Endothelial cell of umbilical vein (primary cell): ENCODE measurements around the gene GGPS1. TPM values are rescaled to one million over a fixed set of nuclear protein-coding genes. Genes with fewer than 3 reads are reported as not detected.

Source experiments
- BruUV-seq: library from RNA; stranded (reverse); fragments of 400-500 nt; replicated peaks from 2 replicates; lab custom pipeline; 2021; lab: Mats Ljungman, UMichigan
- CTCF ChIA-PET: fragments of 300-600, 350-600 bp; sonication (Branson Sonifier 250); formaldehyde crosslinking; loops from one replicate; lab custom pipeline; 2021; ENCODE audit warnings: antibody characterized with exemption, inconsistent platforms; lab: Charles Lee
- POLR2A ChIA-PET: fragments of 300-600, 350-600 bp; sonication (Branson Sonifier 250); formaldehyde crosslinking; loops from one replicate; lab custom pipeline; 2021; ENCODE audit warnings: antibody characterized with exemption, inconsistent platforms; lab: Charles Lee
- DNase-seq: peaks from one replicate; pipeline ENCODE4 v3.0.0-alpha.2; 2011; ENCODE audit warnings: low read depth, low spot score
- FAIRE-seq: peaks from 2 replicates; lab custom pipeline; 2011; peaks lifted over from hg19 to GRCh38; lab: Jason Lieb, UNC
- H2AFZ ChIP-seq: 2 replicates; pipeline ENCODE4 v1.6.0; 2012; ENCODE audit warnings: low read depth, low read length, control low read depth, inconsistent platforms
- H3K27ac ChIP-seq: 2 replicates; pipeline ENCODE4 v1.5.1; 2011; ENCODE audit warnings: low read depth, mild to moderate bottlenecking, control low read depth, low read length, moderate library complexity; ENCODE audit not compliant: insufficient read depth
- H3K27me3 ChIP-seq, 2 experiments: 2 replicates each; pipeline versions ENCODE4 v1.6.0 to v1.6.1; 2011; ENCODE audit warnings: low read length in 2 of 2, mixed read lengths in 1 of 2; ENCODE audit not compliant: control insufficient read depth in 2 of 2, insufficient read depth in 2 of 2
- H3K36me3 ChIP-seq, 2 experiments: 2 replicates in 1 of 2; 3 replicates in 1 of 2; pipeline ENCODE4 v1.5.1; 2011; ENCODE audit warnings: low read length in 2 of 2, mild to moderate bottlenecking in 1 of 2, moderate library complexity in 1 of 2; ENCODE audit not compliant: control insufficient read depth in 2 of 2, insufficient read depth in 2 of 2; ENCODE audit errors: extremely low read depth in 1 of 2
- H3K4me1 ChIP-seq: 3 replicates; pipeline ENCODE4 v1.5.1; 2011; ENCODE audit warnings: mild to moderate bottlenecking, low read length; ENCODE audit not compliant: control insufficient read depth, insufficient read depth; ENCODE audit errors: extremely low read depth
- H3K4me2 ChIP-seq: 2 replicates; pipeline ENCODE4 v1.6.1; 2011; ENCODE audit warnings: low read length, control low read depth, mixed read lengths; ENCODE audit not compliant: insufficient read depth
- H3K4me3 ChIP-seq, 3 experiments: fragments of 200-600 bp in 1 of 3; sonication (generic), shearing (Covaris generic) in 1 of 3; replicated peaks in 1 of 3; 2 replicates each; pipeline ENCODE4 v1.5.1; 2011 to 2016; ENCODE audit warnings: control low read depth in 3 of 3, low read length in 3 of 3, mild to moderate bottlenecking in 2 of 3, inconsistent platforms in 1 of 3, low read depth in 1 of 3, moderate library complexity in 1 of 3; ENCODE audit not compliant: insufficient read depth in 1 of 3
- H3K79me2 ChIP-seq: 2 replicates; pipeline ENCODE4 v1.6.0; 2012; ENCODE audit warnings: low read length, inconsistent platforms; ENCODE audit not compliant: control insufficient read depth, insufficient read depth
- H3K9ac ChIP-seq: replicated peaks from 2 replicates; pipeline ENCODE3; 2011; ENCODE audit warnings: low read length, control low read depth; ENCODE audit not compliant: insufficient read depth; ENCODE audit errors: extremely low read depth
- H3K9me1 ChIP-seq: replicated peaks from 3 replicates; pipeline ENCODE4 v1.6.0; 2011; ENCODE audit warnings: mild to moderate bottlenecking, low read length; ENCODE audit not compliant: control insufficient read depth, insufficient read depth; ENCODE audit errors: extremely low read depth
- H3K9me3 ChIP-seq: replicated peaks from 2 replicates; pipeline ENCODE4 v1.5.1; 2012; ENCODE audit warnings: low read length, inconsistent platforms; ENCODE audit not compliant: control insufficient read depth, insufficient read depth
- H4K20me1 ChIP-seq: replicated peaks from 2 replicates; pipeline ENCODE3; 2011; ENCODE audit warnings: mild to moderate bottlenecking, low read length; ENCODE audit not compliant: control insufficient read depth, insufficient read depth; ENCODE audit errors: extremely low read depth
- CTCF ChIP-seq, 2 donors: IDR thresholded peaks; 1 replicate in 1 of 2; 2 replicates in 1 of 2; pipeline ENCODE4 v1.5.1; 2011; ENCODE audit warnings: low read length in 2 of 2, mild to moderate bottlenecking in 2 of 2, moderate library complexity in 2 of 2, control low read depth in 1 of 2, inconsistent platforms in 1 of 2, low read depth in 1 of 2; ENCODE audit not compliant: insufficient read depth in 1 of 2; ENCODE audit errors: extremely low read depth in 1 of 2
- EZH2 ChIP-seq: IDR thresholded peaks from 2 replicates; pipeline ENCODE4 v1.6.1; 2012; ENCODE audit warnings: borderline replicate concordance, low read depth, mild to moderate bottlenecking, moderate library complexity, low read length, inconsistent platforms; ENCODE audit not compliant: severe bottlenecking
- FOS ChIP-seq: IDR thresholded peaks from 2 replicates; pipeline ENCODE4 v1.6.1; 2011; ENCODE audit warnings: mild to moderate bottlenecking, low read length, moderate library complexity, borderline replicate concordance; ENCODE audit not compliant: insufficient read depth
- GATA2 ChIP-seq: IDR thresholded peaks from 2 replicates; pipeline ENCODE4 v1.7.0; 2011; ENCODE audit warnings: low read depth, mild to moderate bottlenecking, moderate library complexity, mixed read lengths, low read length; ENCODE audit not compliant: insufficient read length, insufficient read depth
- JUN ChIP-seq: IDR thresholded peaks from 2 replicates; pipeline ENCODE4 v1.6.1; 2011; ENCODE audit warnings: borderline replicate concordance, low read depth; ENCODE audit not compliant: insufficient read length, insufficient read depth
- MAX ChIP-seq: IDR thresholded peaks from 2 replicates; pipeline ENCODE4 v1.6.1; 2011; ENCODE audit not compliant: insufficient read depth, insufficient read length
- MYC ChIP-seq: IDR thresholded peaks from one replicate; pipeline ENCODE4 v1.6.1; 2011; ENCODE audit warnings: mild to moderate bottlenecking, low read depth, low read length
- POLR2A ChIP-seq: IDR thresholded peaks from 2 replicates; pipeline ENCODE4 v1.6.1; 2012; ENCODE audit warnings: low read depth, mild to moderate bottlenecking, control low read depth, low read length
- POLR2AphosphoS5 ChIP-seq: IDR thresholded peaks from 2 replicates; pipeline ENCODE4 v1.6.1; 2012; ENCODE audit warnings: low read depth, mild to moderate bottlenecking, control low read depth, low read length, moderate library complexity; ENCODE audit not compliant: insufficient read depth
- dilution Hi-C: fragments of 300-500 bp; cut with MboI; formaldehyde crosslinking; loops from one replicate; pipeline ENCODE4 v1.15.0; 2019; ENCODE audit warnings: low sequenced_read_pairs; ENCODE audit not compliant: extremely low pct_ligation_motif_present
- intact Hi-C: fragments of 100-400 bp; cut with micrococcal nuclease; formaldehyde crosslinking; loops from one replicate; pipeline ENCODE4 v1.10.0; 2022
- polyA plus RNA-seq, 4 experiments: library from polyadenylated mRNA; depleted of rRNA in 3 of 4; stranded (reverse) in 3 of 4; unstranded in 1 of 4; fragments of >200 nt; gene quantifications; 2 replicates each; pipeline versions ENCODE4 v1.2.1 to v1.2.3, GENCODE V29; 2011 to 2012; ENCODE audit warnings: missing spikeins in 1 of 4
- total RNA-seq: library from RNA; stranded (reverse); gene quantifications from 2 replicates; pipeline ENCODE4 v1.2.3, GENCODE V29; 2021

The GGPS1 gene
- total and polyA plus RNA-seq, 2 donors (not counting 3 experiments of a cell fraction or from before 2014, with no cell fraction given), result 10.7 to 29.5 TPM

DNA sequence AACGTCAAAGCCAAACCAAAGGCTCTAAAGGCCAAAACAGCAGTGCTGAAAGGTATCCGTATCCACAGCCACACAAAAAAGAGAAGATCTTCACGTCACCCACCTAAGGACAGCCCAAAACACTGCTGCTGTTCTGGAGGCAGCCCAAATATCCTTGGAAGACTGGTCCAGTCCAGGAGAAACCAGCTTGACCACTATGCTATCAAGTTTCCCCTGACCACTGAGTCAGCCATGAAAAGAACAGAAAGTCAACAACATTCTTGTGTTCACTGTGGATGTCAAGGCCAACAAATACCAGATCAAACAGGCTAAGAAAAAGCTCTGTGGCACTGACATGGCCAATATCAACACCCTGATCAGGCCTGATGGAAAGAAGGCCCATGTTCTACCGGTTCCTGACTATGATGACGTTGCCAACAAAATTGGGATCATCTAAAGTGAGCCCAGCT is 32.4 kb upstream of the GGPS1 start:
- Histone ChIP-seq H3K4me2 (no peak overlapping the region), H3K9me1 (no peaks in the 10 kb centered on the region), H3K36me3 (no peaks in the 10 kb centered on the region), H3K27me3 (no peaks in the 10 kb centered on the region), H3K4me3 (no peak overlapping the region), H3K9ac (no peak overlapping the region), H3K9me3 (peaks cover 2% of the 10 kb centered on the region), H3K79me2 (peaks cover 91% of the 10 kb centered on the region), H3K27ac (no peak overlapping the region), H4K20me1 (peaks cover 24% of the 10 kb centered on the region), H2AFZ (no peak overlapping the region), H3K4me1 (peaks cover 7% of the 10 kb centered on the region)
- TF ChIP-seq MYC (no peak), FOS (no peak), EZH2 (no peak), MAX (no peak), GATA2 (no peak), POLR2AphosphoS5 (no peak), JUN (no peak), POLR2A (no peak), CTCF (IDR thresholded peaks at IDR 0.05; ENCODE audit: extremely low read depth in 1 of 2, insufficient read depth in 1 of 2, low read depth in 1 of 2, low read length in 2 of 2) (no peak)
- FAIRE-seq (no peak), DNase-seq (no peak)
- POLR2A ChIA-PET, result no interaction called here
- dilution Hi-C loops, result no loop called here
- no TSS peak for BruUV-seq
- CTCF ChIA-PET, result no interaction called here
- intact Hi-C loops, result no loop called here
